Right lobe of liver (tissue), 4 donors: ENCODE data around the gene DKKL1.

Experiments
- CTCF ChIP-seq, 4 donors: fragments of 200-600 bp in 3 of 4; fragments of 450-650 bp in 1 of 4; IDR thresholded peaks; one replicate each; pipeline versions ENCODE4 v1.5.1 to v1.8.0; 2016 to 2022; ENCODE audit warnings: antibody characterized with exemption in 4 of 4, mild to moderate bottlenecking in 2 of 4
- POLR2A ChIP-seq: fragments of 450-650 bp; IDR thresholded peaks from one replicate; pipeline ENCODE4 v1.6.1; 2017; ENCODE audit warnings: antibody characterized with exemption, mild to moderate bottlenecking
- donor health status: DM: no; HTN: no; CAD: no.
- donor health status: DM: no; HTN: no; CAD: no.
- donor health status: DM: no; HTN: yes; CAD: no.

- TF ChIP-seq CTCF (IDR thresholded peaks at IDR 0.05) (no peak), POLR2A (no peak)
Observed at GRCh38 chr19:49324801-49325576, 38.7 kb upstream of the DKKL1 start, which contains the start of gene SLC6A16.
